GM12872 (cell line): Measurements from ENCODE around the gene TBC1D9.

Experiments used
- CTCF ChIP-seq: IDR thresholded peaks from 3 replicates; pipeline ENCODE4 v1.5.1; 2011; ENCODE audit warnings: low read depth, mild to moderate bottlenecking, low read length, moderate library complexity; ENCODE audit not compliant: insufficient read depth

The TBC1D9 gene

GRCh38 chr4:140635606-140636005, 120.6 kb downstream of the TBC1D9 start:
- TF ChIP-seq CTCF, result no peak

- no peak for TF ChIP-seq CTCF
Observed at GRCh38 chr4:140633951-140634350, 122.2 kb downstream of the TBC1D9 start.

GRCh38 chr4:140633124-140633523, 123.1 kb downstream of the TBC1D9 start:
- TF ChIP-seq CTCF, result no peak

- TF ChIP-seq CTCF, result no peak
Observed at GRCh38 chr4:140630246-140630645, 125.9 kb downstream of the TBC1D9 start.

- no peak for TF ChIP-seq CTCF
Observed at GRCh38 chr4:140628016-140628415, 128.2 kb downstream of the TBC1D9 start.

GRCh38 chr4:140626661-140627376, 129.4 kb downstream of the TBC1D9 start:
- no peak for TF ChIP-seq CTCF

GRCh38 chr4:140622333-140622958, 133.7 kb downstream of the TBC1D9 start:
- no peak for TF ChIP-seq CTCF
